Fibroblast of the aortic adventitia (primary cell): Measurements from ENCODE around the gene CDKN1A. TPM values are rescaled to one million over a fixed set of nuclear protein-coding genes. Genes with fewer than 3 reads are reported as not detected.

ENCODE experiments used
- DNase-seq: peaks from one replicate; pipeline ENCODE4 v3.0.0-alpha.2; 2010; ENCODE audit warnings: low read depth
- H3K4me3 ChIP-seq: 2 replicates; pipeline ENCODE4 v1.5.1; 2011; ENCODE audit warnings: low read depth, mild to moderate bottlenecking, control low read depth, low read length, moderate library complexity
- total RNA-seq: library from RNA; depleted of rRNA; stranded (reverse); fragments of >200 nt; gene quantifications from 2 replicates; pipeline ENCODE4 v1.2.3, GENCODE V29; 2012; ENCODE audit warnings: low replicate concordance
- TF ChIP-seq, protein P1 (sequence below): IDR thresholded peaks from 2 replicates; pipeline ENCODE4 v1.5.1; 2011; ENCODE audit warnings: mild to moderate bottlenecking, low read length, control low read depth, inconsistent platforms; ENCODE audit not compliant: insufficient read depth

The CDKN1A gene
- total RNA-seq, 1 donor, result 246 TPM

GRCh38 chr6:36663504-36664446 lies 14.7 kb upstream of the CDKN1A start:
- DNase-seq, result peak; percentile 34
- TF ChIP-seq, protein P1, sequence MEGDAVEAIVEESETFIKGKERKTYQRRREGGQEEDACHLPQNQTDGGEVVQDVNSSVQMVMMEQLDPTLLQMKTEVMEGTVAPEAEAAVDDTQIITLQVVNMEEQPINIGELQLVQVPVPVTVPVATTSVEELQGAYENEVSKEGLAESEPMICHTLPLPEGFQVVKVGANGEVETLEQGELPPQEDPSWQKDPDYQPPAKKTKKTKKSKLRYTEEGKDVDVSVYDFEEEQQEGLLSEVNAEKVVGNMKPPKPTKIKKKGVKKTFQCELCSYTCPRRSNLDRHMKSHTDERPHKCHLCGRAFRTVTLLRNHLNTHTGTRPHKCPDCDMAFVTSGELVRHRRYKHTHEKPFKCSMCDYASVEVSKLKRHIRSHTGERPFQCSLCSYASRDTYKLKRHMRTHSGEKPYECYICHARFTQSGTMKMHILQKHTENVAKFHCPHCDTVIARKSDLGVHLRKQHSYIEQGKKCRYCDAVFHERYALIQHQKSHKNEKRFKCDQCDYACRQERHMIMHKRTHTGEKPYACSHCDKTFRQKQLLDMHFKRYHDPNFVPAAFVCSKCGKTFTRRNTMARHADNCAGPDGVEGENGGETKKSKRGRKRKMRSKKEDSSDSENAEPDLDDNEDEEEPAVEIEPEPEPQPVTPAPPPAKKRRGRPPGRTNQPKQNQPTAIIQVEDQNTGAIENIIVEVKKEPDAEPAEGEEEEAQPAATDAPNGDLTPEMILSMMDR, result no peak
- no peak overlapping the region for H3K4me3 ChIP-seq

DNA sequence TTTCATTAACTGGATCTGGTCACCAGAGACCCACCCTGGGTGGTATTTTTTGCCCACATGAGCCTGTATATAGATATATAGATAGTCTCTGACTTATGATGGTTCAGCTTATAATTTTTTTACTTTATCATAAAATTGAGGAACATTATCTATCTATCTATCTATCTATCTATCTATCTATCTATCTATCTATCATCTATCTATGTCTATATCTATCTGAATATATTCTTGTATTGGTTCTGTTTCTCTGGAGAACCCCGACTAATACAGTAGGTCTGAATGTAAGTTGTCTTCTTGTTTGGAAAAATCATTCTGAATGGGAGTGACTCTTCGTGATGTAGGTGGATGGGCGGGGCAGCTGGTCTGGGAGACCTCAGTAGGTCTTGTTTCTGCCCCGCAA lies 13.3 kb upstream of the CDKN1A start:
- TF ChIP-seq, protein P1, result no peak
- DNase-seq, result no peak

DNA sequence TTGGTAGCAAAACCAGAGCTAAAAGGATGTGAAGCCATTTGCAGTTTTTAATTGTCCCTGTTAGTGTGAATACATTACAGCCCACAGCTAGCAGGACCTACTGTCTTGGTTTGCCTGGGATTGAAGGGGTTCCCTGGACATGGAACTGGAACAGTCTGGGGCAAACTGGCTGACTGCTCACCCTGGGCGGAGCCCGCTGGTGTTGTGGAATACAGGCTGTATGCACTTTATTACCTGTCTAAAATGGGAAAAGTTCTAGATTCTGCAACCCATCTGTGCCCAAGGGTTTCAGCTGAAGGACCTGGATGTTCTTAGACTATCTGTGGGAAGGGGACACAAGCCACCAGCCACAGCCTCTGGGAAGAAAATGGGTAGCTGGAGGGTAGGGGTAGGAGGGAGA lies 12.2 kb upstream of the CDKN1A start:
- DNase-seq, result no peak
- no peak overlapping the region for H3K4me3 ChIP-seq
- TF ChIP-seq, protein P1, result no peak

More for the DNA sequence above, 13.3 kb upstream of the CDKN1A start:
- no peak overlapping the region for H3K4me3 ChIP-seq

DNA sequence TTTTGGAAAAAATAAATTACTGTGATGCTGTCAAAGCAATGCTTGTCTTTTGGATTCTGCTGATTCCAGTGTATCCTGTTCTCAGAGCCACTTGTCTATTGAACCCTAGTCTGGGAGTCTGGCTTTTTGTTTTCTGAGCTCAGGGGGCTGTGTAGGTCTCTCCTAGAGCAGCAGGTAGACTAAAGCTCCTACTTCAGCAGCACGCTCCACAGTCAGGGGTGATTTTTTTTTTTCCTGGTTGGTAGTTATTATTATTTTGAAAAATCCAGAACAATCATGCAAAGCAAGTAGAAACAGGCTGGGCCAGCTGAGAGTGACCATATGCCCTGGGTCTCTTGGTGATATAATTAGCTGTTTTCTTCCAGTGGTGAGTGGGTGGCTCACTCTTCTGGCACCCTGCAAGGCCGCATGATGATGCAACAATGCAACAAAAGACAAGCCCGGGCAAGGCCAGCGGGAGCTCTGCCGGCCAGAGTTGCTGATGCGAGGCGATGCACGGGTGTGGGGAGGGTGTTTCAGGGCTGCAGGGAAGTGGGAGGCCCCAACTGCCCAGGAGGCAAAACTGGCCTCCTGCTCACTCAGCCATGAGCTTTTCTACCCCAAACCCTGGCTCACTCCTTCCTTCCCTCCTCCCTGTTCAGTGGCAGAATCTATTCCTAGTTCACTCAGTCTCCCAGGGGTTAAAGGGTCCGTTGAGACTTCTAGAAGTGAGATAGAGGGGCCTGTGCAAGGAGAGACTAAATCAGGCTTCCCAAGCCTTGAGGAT lies 11.5 kb upstream of the CDKN1A start:
- no peak overlapping the region for H3K4me3 ChIP-seq
- DNase-seq, result peak; percentile 97
- TF ChIP-seq, protein P1, result no peak

DNA sequence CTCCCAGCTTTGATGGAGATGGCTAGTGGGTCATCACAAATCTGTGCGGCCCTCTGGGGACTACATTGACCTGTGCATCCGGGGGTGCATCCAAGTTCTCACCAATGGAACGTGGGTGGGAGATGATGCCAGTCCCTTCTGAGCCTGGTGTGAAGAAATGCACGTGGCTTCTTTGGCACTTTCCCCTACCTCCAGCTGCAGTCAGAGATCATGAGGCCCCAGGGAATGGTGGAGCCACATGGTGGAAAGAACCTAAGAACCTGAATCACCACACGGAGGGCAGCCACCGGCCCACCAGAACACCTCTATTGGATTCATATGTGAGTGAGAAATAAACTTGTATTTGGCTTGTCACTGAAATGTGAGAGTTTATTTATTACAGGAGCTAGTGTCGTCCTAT lies 9.9 kb upstream of the CDKN1A start:
- DNase-seq, result no peak
- TF ChIP-seq, protein P1, result no peak
- H3K4me3 ChIP-seq, result no peak overlapping the region

DNA sequence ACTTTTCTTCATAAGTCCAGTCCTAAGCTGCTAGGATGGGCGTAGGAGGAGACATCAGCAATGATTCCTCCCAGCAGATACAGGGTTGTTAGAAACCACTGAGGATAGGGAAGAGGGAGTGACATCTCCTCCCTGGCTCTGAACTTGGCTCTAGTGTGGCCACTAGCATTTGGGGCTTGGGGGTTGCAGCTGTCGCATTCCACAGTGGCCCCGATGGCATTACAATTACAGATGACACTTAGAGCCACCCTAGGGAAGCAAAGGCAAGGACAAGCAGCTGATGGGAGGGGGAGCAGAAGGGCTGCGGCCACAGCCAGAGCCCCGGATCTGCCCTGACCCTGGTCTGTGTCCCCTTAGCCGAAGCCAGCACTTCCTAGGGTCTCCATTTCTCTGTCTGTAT lies 9.5 kb upstream of the CDKN1A start:
- TF ChIP-seq, protein P1, result no peak
- no peak overlapping the region for H3K4me3 ChIP-seq
- DNase-seq, result no peak
